GM12892 (cell line): ENCODE results near the gene HOXC4.

ENCODE experiments used
- DNase-seq: peaks from one replicate; pipeline ENCODE4 v3.0.0; 2011; ENCODE audit not compliant: insufficient read length
- FAIRE-seq: peaks from 2 replicates; lab custom pipeline; 2011; peaks lifted over from hg19 to GRCh38; lab: Jason Lieb, UNC
- POLR2A ChIP-seq: IDR thresholded peaks from 2 replicates; pipeline ENCODE4 v1.6.1; 2011; ENCODE audit warnings: low read depth, low read length, control low read depth
- POLR2AphosphoS5 ChIP-seq: IDR thresholded peaks from 2 replicates; pipeline ENCODE4 v1.6.1; 2011; ENCODE audit warnings: low read depth, low read length, control low read depth
- TAF1 ChIP-seq: IDR thresholded peaks from 2 replicates; pipeline ENCODE4 v1.6.1; 2011; ENCODE audit warnings: low read depth, mild to moderate bottlenecking, control low read depth, low read length, borderline replicate concordance

The HOXC4 gene

DNA sequence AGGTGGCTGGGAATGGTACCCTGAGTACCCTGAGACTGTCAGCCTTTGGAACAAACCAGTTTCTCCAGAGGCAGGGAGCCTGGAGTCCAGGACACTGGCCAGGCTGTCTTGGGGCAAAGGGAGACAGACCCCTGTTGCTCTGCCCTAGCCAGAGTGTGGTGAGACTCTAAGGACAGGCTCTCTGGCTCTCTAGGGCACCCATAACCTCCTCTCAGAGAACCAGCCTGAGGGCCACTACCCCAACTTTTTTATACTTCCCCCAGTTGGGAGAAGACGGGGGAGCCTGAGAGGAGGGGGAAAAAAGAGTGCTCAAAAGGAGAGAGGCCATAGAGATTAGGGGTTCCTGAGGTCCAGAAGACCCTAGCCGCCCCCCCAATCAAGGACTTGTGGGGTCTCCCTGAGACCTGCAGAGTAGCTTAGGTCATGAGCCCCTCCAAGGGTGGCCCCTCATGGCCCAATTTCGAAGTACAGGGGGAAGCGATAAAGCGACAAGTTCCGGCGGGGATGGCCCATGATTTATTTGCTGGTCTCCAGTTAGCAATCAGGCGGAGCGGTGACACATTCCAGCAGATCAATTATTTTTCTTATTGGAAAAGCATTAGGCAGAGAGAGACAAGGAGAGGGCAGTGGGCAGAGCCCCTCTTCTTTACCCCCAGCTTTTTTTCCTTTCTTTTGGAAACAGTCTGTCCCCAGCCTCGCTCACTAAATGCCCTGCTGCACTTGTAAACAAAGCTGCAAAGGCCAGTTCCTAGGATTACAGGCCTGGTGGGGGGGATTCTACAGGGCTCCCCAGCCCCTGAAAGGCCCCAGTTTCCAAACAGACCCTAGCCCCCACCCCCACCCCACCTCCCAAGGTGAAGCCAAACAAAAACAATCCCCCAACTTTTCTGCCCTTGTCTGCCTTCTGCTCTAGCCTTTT lies 43.3 kb upstream of the HOXC4 start:
- DNase-seq (no peak), FAIRE-seq (no peak)
- TF ChIP-seq POLR2A: no peak
- no peak for TF ChIP-seq POLR2AphosphoS5
- TF ChIP-seq TAF1: no peak

- no peak for DNase-seq
- no peak for TF ChIP-seq POLR2A
- no peak for TF ChIP-seq TAF1
- no peak for FAIRE-seq
Measured at GRCh38 chr12:54010972-54011664, 42.5 kb upstream of the HOXC4 start.

GRCh38 chr12:54011665-54012532 lies 41.7 kb upstream of the HOXC4 start:
- TF ChIP-seq POLR2A (no peak), TAF1 (no peak)
- FAIRE-seq: no peak
- DNase-seq: no peak

GRCh38 chr12:54012631-54013409 lies 40.8 kb upstream of the HOXC4 start:
- no peak for TF ChIP-seq POLR2AphosphoS5
- TF ChIP-seq POLR2A: no peak
- no peak for TF ChIP-seq TAF1
- FAIRE-seq: no peak
- DNase-seq: no peak

DNA sequence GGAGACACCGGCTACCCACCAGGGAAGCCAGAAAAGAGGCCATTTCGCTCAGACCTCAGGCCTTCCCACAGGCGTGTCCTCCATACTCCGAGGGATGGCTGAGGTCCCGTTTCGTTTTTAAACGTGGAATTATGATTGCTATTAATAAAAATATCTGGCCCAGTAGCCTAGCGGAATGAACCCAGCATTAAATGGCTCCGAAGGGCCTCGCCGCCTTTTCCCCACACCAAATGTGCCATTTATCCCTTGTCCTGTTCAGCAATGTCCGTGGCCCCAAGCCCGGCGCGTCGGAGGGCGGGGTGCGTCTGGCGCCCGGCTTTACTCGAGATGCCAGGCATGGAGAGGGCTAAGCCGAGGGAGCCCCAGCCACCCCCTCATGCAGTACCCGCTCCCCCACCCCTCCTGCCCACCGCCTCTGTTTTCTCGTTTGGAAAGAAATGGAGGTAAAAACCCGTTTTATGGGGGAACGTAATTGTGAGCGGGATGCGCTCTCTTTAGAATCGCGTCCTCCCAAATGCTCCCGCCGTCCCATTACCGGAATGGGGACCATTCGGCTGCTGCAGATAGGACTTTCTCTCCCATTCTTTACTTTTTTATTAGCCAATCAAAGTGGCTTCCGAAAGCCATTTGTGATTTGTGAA lies 39.1 kb upstream of the HOXC4 start:
- FAIRE-seq (no peak), DNase-seq (no peak)
- TF ChIP-seq POLR2A (no peak), POLR2AphosphoS5 (no peak), TAF1 (no peak)

DNA sequence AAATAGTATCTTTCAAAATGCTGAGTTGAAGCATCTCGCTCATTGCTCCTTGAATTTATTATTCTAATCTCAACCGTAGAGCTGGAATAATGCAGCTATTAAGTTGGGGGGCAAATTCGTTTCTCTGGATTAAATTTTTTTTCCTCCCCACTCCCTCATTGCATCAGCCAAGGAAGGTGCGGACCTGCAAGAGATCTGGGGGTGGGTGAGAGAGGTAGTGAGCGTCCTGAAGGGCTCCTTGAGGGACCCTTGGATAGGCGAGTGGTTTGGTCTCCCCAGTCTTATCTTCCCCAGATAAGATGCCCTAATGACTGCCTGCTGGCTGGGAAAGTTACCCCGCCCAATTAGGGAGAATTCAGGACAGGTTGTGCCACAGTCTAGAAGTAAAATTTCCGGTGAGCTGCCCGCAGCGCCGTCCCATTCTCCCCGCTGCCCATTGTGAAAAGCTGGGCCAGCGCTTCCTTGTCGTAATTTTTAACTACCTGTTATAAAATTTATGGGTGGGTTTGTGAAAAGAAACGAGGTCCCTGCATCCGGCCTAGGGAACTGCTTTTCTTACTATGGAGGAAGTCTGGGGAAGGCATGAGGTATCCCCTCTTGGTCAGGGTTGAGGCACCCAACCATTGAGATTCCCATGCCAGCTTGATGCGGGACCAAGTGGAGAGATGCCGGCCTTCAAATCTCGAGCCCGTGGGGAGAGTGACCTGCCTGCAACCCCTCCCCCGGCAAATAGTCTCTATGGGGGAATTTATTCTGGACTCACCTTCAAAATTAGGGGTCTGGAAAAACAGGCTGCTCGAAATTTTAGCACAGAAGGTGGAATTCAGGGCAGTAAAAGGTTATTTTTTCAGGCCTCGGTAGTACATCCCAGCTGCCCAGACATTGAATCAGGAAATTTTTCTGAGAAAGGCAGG lies 38.4 kb upstream of the HOXC4 start:
- FAIRE-seq (no peak), DNase-seq (no peak)
- no peak for TF ChIP-seq POLR2A
- no peak for TF ChIP-seq POLR2AphosphoS5
- no peak for TF ChIP-seq TAF1

DNA sequence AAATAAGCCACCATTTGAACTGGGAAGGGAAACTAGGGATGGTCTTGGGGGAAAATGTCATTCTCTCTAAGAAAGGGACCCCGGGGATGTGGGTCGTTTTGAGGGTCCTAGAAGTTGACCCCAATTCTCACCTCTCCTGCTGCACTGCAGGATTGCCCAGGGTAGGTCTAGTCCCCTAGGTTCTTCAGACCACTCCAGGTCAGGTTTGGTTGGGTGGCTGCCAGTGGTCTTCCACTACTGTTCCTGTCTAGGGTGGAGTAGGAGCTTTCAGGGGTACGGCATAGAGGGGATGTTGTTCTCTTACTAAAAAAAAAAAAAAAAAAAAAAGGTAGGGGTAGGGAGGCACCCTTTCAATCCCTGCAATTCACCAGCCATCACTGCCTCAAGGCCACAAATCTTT lies 37.6 kb upstream of the HOXC4 start:
- no peak for DNase-seq
- no peak for TF ChIP-seq POLR2AphosphoS5
- TF ChIP-seq POLR2A: no peak
- TF ChIP-seq TAF1: no peak
- no peak for FAIRE-seq

DNA sequence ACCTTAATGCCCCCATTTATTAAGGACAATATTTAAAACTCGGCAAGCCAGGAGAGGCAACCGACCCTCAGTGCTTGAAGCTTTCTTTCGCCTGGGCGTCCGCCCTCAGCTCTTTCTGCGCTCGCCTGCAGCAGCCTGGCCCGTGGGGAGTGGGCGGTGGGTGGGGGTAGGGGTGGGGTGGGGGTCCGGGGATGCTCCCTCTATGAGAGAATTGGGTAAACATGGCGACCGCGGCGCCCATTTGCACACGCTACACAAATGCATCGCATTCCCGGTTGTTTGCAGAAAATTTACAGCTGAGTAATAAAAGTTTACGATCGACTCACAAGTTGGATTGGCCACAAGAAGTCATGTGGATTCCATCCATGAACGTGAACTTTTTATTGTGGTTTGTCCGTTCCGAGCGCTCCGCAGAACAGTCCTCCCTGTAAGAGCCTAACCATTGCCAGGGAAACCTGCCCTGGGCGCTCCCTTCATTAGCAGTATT lies 37.1 kb upstream of the HOXC4 start:
- TF ChIP-seq POLR2A (no peak), TAF1 (no peak), POLR2AphosphoS5 (no peak)
- no peak for FAIRE-seq
- no peak for DNase-seq

DNA sequence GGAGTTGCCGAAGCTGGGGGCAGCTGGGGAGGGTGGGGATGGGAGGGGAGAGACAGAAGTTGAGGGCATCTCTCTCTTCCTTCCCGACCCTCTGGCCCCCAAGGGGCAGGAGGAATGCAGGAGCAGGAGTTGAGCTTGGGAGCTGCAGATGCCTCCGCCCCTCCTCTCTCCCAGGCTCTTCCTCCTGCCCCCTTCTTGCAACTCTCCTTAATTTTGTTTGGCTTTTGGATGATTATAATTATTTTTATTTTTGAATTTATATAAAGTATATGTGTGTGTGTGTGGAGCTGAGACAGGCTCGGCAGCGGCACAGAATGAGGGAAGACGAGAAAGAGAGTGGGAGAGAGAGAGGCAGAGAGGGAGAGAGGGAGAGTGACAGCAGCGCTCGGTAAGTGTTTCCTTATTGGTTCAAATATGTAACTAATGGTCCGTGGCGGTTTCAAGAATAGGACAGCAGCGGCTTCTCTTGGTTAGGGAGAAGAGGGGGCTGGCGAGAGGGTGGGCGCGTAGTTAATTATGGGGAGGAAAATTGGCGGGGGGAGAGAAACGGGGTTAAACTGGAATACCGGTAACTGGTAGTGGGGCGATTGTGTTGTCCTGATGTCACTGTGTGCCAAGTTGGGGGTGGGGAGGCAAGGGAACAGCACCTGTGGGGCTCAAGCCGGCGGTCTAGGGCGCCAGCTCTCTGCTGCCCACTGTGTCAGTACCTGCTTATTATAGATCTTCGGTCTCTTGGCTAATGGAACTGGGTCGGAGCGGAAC lies 36.4 kb upstream of the HOXC4 start:
- no peak for TF ChIP-seq POLR2A
- TF ChIP-seq TAF1: no peak
- TF ChIP-seq POLR2AphosphoS5: no peak
- no peak for FAIRE-seq
- DNase-seq: no peak
